ENCODE results near the gene TFCP2L1.
A peak's percentile ranks its signal among the peaks of the same experiment; 100 is the strongest.
"Not testable (repeated sequence)": the region's sequence is repeated elsewhere in the genome, so short reads cannot be mapped to it uniquely, and the experiment has no call there.

The TFCP2L1 gene, protein sequence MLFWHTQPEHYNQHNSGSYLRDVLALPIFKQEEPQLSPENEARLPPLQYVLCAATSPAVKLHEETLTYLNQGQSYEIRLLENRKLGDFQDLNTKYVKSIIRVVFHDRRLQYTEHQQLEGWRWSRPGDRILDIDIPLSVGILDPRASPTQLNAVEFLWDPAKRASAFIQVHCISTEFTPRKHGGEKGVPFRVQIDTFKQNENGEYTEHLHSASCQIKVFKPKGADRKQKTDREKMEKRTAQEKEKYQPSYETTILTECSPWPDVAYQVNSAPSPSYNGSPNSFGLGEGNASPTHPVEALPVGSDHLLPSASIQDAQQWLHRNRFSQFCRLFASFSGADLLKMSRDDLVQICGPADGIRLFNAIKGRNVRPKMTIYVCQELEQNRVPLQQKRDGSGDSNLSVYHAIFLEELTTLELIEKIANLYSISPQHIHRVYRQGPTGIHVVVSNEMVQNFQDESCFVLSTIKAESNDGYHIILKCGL

DNA sequence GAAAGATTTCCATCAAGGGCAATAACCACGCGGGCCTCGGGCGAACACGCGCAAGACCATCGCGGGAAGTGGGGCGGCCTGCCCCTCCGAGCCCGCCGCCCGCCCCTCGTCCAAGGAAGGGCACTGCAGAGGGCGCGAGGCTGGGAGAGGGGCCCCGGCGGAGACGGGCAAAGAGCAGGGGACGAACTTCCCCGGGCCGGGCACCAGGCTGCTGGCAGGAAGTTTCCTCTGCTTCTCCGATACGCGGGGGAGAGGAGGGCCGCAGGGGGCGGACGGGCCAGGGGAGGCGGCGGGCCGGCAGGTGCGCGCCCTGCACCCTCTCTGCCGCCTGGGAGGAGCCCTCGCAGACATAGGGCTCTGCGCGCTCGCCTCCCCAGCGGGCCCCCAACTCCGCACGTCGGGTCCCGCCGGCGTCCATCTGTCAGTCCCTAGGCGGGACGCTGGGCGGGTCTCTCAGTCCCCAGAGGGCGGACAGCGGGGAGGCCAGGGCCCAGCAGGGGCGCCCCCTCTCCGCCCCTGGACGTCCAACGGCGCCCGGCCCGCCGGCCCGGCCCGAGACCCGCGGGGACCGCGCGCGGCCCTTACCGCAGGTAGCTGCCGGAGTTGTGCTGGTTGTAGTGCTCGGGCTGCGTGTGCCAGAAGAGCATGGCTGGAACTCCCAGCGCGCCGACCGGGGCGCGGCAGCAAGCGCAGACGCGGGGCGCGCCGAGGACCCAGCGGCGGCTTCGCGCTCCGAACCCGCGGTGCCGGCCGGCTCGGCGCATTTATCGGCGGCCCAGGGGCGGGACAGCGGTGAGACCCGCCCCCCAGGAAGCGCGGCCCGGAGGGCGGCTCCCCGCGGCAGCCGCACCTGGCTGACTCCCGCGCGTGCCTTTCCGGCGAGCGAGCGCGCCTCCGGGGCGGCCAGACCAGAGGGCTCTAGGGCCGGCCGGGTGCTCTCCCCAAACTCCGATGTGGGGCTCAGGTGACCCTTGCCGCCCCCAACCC, at the start of gene TFCP2L1:
TSS of gene TFCP2L1 (minus strand) at position 740 of the 987 bp plus-strand sequence. CDS start at position 647, 93 bp downstream.
- no peak for DNase-seq

DNA sequence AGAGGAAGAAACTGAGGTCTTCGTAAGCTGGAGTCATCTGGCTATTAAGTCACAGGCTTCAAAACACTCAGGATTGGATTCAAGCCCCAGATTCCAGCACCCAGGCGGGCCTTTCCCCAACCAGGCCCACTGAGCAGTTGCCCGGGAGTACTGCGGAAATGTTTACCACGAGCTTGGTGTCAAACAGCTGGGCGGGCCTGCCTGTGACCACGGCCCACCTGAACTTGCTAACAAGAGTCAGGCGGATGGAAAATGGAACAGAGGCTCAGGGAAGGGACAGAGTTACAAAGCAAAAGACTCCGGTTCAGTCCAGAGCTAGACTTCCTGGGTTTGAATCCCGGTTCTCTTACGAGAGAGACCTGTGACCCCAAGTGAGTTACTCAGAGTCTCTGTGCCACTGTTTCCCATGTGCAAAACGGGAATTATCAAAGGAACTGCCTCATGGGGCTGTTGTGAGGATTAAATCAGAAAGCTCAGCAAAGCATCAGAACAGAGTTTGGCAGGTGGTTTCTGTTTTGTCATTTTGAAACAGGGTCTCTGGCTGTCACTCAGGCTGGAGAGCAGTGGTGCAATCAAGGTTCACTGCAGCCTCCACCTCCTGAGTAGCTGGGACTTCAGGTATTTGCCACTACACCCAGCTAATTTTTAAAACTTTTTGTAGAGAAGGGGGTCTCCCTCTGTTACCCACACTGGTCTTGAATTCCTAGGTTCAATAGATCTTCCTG, 49.0 kb upstream of the TFCP2L1 start:
- DNase-seq, result no peak

DNA sequence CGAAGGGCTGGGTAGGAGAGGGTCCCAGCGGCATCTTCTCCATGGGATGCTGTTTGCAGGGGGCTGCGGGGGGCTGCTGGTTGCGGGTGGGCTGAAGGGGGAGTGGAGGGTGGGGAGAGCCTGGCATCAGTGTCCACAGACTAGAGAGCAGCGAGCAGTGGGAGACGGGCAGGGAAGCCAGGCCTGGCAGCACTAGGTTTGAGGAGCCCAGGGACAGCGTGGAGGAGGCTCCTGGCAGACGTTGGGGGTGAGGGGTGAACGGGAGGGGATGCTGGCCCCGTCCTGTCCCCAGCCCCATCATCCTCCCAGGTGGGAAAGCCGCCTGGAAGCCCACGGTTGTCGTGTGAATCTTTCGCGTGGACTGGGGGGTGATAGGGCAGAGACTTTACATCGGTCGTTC, 48.2 kb upstream of the TFCP2L1 start:
- DNase-seq, result no peak

DNA sequence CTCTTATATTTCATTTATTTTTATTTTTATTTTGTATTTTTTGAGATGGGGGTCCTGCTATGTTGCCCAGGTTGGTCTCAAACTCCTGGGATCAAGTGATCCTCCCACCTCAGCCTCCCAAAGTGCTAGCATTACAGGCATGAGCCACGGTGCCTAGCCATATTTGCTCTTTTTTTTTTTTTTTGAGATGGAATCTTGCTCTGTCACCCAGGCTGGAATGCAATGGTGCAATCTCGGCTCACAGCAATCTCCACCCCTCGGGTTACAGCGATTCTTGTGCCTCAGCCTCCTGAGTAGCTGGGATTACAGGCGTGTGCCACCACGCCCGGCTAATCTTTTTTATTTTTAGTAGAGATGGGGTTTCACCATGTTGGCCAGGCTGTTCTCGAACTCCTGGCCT, 46.3 kb upstream of the TFCP2L1 start:
- DNase-seq, result not testable (repeated sequence)

DNA sequence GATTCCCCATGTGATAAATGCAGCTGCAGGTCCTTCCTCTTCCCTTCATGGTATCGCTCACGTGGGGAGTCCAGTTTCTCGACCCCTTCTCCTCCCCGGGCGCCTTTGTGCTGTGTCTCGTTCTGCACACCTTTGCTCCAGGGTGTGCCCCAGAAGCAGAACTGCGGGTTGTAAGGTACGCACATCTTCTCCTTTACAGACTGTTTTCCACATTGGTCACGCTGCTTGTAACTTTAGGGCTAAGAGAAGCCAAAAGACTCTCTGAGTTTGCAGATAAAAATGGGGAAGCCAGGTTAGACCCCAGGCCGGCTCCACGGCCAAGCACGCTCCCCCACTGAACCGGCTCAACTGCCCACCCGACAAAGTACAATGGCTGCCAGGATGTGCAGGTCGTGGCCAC, 45.9 kb upstream of the TFCP2L1 start:
- DNase-seq, result no peak

DNA sequence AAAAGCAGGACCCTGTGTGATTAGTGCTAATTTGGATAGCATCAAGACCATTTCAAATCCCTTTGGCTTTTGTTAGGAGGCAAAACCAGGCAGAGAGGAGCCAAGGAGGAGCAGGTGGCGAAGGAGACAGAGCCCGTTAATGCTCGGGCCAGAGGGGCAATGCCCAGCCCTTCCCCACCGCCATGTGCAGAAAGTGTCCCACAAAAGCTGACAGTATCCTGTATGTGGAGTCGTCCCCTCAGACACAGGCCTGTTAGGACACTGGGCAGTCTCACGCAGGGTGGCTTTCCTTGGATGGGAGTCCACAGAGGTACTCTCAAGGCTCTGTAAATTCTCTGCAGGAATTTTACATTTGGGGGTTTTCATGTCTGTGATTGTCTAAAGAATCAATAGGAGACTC, 44.8 kb upstream of the TFCP2L1 start:
- no peak for DNase-seq

DNA sequence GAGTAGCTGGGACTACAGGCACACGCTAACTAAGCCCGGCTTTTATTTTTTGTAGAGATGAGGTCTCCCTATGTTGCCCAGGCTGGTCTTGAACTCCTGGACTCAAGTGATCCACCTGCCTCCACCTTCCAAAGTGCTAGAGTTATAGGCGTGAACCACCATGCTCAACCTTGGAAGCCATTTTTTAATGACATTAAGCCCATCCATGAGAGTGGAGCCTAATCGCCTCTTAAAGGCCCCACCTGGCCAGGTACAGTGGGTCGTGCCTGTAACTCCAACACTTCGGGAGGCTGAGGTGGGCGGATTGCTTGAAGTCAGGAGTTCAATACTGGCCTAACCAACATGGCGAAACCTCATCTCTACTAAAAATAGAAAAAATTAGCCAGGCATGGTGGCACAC, 41.6 kb upstream of the TFCP2L1 start:
- no peak for DNase-seq

DNA sequence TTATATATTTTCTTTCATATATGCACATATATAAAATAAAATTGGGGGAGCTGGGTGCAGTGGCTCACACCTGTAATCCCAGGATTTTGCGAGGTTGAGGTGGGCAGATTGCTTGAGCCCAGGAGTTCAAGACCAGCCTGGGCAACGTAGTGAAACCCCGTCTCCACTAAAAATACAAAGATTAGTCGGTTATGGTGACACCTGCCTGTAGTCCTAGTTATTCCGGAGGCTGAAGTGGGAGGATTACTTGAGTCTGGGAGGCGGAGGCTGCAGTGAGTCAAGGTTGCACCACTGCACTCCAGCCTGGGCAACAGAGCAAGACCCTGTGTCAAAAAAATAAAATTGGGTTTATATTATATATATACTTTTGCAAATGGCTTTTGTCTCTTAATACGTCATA, 39.6 kb upstream of the TFCP2L1 start:
- no peak for DNase-seq

DNA sequence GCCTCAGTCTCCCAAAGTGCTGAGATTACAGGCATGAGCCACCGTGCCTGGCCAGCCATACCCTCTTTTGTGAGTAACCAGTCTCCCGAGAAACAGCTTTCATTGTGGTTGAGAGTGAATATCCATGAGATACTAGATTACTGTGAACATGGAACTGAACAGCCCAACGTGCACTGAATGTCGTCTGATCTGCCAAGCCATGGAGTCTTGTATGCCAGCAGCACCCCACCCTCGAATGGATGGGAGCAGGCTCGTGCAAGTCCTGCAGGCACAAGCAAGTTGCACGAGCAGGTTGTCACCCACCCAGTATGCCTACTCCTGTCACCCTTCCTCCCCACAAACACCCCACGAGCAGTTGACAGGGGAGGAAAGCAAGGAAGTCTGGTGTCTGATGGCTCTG, 36.5 kb upstream of the TFCP2L1 start:
- DNase-seq, result no peak

DNA sequence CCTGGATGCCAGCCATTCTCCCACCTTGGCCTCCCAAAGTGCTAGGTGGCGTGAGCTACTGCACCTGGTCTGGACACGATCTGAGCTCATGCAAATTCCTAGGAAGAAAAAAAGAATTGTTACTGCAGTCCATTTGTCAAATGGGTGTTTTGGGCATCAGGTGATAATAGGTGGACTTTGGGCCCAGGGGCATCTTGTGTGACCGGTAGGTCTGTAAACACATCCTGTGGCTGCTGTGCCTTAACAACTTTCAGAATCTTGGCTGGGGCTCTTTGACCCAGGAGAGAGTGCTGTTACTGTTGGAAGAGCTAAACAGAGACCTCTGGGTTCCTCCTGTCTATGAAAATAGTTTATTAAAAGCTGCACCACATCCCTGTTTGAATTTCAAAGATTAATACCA, 34.9 kb upstream of the TFCP2L1 start:
- no peak for DNase-seq

DNA sequence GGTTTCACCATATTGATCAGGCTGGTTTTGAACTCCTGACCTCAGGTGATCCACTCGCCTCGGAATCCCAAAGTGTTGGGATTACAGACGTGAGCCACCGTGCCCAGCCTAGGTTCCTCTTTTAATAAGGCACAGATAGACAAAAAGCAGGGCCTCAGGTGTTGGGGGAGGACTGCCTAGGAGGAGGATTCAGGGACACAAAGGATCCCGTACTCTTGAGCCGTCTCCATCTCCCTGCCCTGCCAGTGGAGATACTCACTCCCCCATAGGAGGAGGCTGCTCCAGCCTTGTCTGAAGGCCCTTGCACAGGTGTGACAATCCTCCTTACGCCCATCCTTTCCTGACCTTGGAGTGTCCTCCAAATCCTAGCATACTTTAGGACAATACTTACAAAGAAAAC, 32.0 kb upstream of the TFCP2L1 start:
- no peak for DNase-seq

DNA sequence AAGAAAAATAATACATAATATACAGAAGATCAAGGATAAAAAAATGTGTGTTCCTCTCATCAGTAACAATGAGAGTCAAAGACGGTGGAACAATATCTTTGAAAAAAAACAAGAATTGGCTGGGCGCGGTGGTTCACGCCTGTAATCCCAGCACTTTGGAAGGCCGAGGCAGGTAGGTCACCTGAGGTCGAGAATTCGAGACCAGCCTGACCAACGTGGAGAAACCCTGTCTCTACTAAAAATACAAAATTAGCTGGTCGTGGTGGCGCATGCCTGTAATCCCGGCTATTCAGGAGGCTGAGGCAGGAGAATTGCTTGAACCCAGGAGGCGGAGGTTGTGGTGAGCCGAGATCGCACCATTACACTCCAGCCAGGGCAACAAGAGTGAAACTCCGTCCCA, 28.7 kb upstream of the TFCP2L1 start:
- DNase-seq, result not testable (repeated sequence)

DNA sequence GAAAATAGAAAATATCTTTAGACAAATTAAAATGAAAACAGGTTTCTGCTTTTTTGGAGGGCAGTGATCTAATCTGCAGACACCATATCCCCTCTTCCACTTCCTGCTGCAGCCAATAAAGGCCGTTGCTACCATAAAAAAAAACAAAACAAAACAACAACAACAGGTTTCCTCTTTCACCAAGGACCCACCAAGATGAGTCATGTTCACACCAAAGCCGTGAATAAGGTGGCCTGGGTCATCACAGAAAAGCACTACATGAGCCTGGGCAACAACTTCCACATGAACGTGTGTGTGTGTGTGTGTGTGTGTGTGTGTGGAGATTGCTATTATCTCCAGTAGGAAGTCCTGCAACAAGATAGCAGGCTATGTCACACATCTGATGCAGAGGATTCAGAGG, 24.8 kb upstream of the TFCP2L1 start:
- no peak for DNase-seq

DNA sequence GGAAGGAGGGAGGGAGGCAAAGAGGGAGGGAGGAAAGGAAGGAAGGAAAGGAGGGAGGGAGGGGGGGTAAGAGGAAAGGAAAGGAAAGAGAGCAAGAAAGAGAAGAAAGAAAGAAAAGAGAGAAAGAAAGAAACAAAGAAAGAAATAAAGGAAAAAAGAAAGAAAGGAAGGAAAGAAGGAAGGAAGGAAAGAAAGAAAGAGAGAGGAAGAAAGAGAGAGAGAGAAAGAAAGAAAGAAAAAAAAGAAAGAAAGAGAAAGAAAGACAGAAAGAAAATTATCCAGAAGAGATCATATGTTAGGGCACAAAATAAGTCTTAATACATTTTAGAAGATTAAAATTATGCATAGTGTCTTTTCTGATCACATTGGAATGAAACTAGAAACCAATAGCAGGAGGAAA, 24.3 kb upstream of the TFCP2L1 start:
- no peak for DNase-seq

DNA sequence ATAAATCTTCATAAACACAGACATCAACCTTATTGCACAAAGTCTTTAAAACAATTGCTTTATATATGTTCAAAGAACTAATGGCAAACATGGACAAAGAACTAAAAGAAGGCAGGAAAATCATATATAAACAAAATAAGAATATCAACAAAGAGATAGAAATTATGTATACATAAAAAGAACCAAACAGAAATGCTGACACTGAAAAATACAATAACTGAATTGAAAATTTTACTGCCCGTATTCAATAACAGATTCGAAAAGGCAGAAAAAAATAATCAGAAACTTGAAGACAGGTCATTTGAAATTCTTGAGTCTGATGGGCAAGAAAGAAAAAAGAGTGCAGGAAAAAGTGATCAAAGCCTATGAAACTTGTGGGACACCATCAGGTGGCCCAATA, 22.0 kb upstream of the TFCP2L1 start:
- no peak for DNase-seq

DNA sequence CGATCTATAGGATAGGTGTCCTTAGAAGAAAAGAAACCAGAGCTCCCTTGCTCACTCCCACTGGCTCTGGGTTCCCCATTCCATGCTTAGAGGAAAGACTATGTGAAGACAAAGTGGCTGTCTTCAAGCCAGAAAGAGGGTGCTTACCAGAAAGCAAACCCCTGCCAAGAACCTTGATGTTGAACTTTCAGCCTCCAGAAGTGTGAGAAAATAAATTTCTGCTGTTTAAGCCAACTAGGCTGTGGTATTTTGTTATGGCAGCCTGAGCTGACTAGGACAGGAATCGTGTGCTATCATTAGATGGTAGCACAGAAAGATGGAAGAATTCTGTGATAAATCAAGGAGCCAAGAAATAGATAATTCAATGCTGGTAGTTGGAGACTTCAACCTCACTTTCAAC, 19.9 kb upstream of the TFCP2L1 start:
- no peak for DNase-seq

DNA sequence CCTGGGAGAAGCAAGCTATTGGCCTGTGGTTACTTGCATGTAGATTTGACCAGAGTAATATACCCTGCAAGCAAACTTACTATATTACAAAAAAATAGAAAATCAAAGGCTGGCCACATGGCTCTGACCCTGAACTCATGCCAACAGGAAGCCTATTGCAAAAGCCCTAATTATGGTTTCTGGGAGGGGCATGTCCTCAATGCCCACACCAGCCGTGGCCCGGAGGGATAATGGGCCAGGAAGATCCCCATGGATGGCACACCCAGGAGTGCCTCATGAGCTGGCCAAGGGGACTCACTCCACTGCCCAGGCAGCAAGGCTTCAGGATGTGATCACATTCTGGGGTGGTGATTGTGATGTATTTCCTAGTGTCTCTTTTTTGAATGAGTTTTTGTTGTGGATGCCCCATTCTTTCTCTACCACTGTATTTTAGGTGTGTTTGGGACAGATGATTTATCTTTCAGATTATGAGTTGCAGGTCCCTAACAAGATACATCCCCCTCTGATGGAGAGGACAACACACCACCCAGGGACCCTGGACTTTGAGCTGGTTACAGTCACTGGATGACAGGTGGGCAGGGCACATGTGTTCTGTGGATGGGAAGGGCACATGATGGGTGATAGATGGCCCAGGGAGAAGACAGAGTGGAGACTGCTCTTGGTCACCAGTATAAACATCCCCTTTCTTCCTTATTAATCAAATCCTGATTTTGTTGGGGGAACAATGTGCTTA, 18.7 kb upstream of the TFCP2L1 start:
- no peak for DNase-seq

DNA sequence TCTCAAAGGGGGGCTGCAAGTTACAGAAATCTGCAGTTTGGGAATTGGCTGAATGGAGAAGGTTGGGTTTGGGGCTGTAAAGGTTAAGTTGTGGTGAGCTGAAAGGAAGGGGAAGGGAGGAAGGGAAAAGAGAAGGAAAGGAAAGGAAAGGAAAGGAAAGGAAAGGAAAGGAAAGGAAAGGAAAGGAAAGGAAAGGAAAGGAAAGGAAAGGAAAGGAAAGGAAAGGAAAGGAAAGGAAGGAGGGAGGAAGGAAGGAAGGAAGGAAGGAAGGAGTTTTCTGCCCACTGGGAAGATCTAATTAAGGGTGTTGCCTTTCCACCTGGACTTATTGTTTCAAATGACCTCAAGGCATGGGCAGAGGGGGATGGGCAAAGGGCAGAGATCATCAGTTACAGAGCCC, 16.2 kb upstream of the TFCP2L1 start:
- DNase-seq, result not testable (repeated sequence)

DNA sequence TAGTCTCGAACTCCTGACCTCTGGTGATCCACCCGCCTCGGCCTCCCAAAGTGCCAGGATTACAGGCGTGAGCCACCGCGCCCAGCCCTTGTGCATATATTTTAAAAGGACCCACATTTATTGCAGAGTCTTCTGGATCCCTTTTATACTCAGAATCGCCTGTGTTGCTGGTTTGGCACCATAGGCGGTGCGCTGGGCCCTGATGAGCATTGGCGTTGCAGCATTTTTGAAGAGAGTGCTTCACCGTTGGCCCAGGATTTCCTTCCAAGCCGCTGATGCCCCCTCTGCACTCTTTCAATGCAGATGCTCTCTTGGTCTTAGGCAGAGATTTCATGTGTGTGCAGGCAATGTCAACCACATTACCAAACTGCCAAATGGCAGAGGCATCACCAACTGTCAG, 13.5 kb upstream of the TFCP2L1 start:
- DNase-seq, result no peak

DNA sequence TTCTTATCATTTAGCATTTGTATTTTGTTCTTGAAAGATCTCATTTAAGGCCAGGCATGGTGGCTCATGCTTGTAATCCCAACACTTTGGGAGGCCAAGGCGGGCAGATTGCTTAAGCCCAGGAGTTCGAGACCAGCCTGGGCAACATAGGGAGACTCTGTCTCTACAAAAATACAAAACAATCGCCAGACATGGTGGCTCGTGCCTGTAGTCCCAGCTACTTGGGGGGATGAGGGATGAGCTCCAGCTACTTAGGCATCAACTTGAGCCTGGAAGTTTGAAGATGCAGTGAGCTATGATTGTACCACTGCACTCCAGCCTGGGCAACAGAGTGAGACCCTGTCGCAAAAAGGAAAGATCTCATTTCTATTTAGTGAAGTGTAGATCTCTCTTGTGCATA, 12.9 kb upstream of the TFCP2L1 start:
- DNase-seq, result not testable (repeated sequence)

DNA sequence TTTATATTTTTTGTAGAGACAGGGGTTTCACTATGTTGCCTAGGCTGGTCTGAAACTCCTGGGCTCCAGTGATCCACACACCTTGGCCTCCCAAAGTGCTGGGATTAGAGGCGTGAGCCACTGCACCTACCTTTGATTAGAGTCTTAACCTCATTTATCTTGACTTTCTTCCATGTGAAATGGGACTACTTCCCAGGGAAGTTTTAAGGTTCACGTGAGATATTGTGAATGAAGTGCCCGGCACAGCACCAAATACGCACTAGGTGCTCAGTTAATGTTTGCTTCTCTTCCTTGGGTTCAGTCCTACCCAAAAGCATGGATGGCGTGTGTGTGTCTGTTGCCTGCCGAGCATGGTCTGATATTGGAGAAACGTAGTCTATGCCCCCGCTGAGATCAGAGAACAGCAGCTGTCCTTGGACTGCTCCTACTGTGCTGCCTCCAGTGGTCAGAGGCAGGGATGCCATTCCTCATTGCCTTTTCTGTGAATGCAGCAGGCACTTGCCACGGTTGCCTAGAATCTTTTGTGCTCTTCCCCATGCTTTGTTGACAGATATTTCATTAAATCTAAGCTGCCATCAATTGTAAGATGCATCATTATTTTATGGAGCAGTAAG, 12.3 kb upstream of the TFCP2L1 start:
- DNase-seq, result peak; percentile 78

Data from NCI-H1694 (cell line).